Measurements from ENCODE around the gene CNTNAP5.

The CNTNAP5 gene

DNA sequence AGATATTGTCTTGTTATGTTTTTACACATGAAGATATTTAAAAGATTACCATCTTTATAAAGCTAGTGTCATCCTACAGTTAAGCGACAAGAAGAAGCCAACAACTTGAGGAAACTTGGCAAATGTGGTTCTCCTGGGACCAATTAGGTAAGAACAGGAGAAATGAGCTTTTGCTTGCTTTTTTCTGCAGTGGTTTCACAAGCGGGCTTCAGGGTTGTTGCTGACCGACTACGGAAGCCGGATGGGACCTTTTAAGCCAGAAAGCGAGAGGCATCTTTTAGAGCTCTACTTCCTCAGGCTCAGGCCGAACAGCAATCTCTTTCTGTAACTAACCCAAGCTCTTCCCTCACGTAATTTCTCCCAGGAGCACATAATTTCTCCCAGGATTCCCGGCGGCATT, 256.5 kb downstream of the CNTNAP5 start:
- no peak for DNase-seq

DNA sequence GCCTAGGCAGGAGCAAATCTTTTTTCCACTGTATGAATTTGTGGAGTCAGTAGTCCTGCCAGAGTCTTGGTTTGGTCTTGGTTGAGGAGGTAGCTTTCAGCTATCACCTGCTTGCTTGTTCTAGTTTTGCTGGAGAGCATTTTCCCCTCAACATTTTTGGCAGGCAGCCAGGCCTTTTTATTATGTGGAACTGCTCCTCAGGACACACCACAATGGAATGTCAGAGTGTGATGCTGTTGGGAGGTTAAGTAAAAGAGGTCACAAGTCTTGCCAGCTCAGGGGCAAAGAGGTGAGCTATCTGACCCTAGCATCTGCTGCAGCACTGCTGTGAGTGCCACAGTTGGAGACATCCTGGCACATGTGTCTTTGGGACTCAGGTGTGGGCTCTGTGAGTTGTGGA, 258.0 kb downstream of the CNTNAP5 start:
- DNase-seq: no peak

DNA sequence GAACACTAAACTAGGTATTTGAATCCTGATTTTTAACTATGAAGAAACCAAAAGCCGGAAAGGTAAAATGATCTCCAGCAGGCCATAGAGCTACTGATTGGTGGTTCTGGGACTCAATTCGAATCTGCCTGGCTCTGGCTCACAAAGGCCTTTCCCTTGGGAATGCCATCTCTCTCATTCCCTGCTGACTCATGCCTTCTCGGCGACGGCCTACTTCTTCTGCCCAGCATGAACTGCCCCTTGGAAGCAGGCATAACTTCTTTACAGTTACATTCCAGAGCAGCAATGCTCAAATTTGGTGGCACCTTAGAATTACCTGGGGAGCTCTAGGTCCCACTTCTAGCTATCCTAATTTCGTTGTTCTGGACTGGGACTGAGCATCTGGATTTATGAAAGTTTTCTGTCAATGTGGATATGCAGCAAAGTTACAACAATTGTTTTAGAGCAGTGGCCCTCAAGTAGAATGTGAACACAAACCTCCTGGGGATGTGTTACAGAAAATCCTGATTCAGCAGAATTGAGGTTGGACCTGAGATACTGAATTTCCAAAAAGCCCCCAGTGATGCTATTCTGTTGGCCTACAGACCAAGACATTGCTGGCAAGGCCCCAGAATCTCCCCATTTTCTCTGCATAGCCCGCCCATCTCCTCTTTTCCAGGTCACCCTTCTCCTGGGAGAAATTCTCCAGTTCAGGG, 261.1 kb downstream of the CNTNAP5 start:
- no peak for DNase-seq

DNA sequence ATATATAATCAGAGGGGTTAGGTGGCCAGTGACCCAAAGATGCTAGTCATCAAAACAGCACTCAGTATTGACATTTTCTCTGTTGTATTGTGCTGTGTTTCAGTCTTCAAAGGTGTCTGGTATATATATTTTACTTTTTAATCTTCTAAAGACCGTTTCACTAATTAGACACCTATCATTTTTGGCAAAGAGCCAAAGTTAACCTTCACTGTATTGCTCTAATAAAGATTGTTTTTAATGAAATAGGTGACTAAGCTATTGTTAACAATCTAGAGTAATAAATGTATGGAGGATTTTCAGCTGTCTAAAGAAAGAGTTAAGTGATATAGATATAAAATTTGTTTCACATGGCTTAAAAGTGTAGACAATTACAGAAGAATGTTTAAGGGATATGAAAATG, 264.0 kb downstream of the CNTNAP5 start:
- DNase-seq: no peak

DNA sequence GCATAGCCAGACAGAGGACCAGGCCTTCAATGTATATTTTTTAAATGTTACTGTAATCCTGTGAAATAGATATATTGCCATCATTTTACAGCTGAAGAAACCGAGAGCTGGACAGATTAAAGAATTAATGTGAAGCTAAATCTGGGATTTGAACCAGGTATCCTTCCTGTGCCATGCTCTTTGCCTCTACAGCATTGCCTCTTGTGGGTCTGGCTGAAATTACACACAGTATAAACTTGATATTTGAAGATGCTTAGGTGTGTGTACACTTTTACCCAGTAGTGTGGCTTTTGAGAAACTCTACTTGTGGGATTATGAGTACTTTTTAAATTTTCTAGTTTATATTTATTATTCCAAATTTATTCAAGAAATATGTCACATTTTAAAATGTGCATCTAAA, 264.5 kb downstream of the CNTNAP5 start:
- no peak for DNase-seq

DNA sequence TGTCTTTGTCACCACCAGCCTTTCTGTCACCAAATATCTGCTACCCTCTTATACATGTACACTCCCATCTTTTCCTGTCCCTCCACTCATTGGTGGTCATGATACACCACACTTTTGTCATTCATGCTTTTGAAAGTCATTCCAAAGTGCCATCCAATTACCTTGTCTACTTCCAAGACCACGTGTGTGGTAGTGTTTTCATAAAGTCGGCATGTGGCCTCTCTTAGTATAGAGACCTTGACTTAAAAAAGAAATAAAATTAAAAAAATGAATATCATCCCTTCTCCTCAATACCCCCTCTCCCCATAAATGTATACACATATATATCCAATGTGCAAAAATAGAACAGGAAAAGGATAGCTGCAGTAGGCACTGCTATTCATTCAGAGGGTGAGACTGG, 271.4 kb downstream of the CNTNAP5 start:
- no peak for DNase-seq

DNA sequence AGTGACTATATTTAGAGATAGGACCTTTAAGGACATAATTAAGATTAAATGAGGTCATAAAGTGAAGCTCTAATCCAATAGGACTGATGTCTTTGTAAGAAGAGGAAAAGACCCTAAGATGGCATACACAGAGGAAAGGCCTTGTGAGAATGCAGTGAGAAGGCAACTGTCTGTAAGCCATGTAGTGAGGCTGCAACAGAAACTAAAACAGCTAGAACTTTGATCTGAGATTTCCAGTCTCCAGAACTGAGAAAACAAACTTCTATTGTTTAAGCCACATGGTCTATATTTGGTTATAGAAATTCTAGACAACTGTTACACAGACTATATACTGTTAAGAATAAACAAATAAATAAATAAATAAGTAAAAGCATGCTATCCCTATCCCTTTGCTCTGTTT, 276.8 kb downstream of the CNTNAP5 start:
- DNase-seq: no peak

DNA sequence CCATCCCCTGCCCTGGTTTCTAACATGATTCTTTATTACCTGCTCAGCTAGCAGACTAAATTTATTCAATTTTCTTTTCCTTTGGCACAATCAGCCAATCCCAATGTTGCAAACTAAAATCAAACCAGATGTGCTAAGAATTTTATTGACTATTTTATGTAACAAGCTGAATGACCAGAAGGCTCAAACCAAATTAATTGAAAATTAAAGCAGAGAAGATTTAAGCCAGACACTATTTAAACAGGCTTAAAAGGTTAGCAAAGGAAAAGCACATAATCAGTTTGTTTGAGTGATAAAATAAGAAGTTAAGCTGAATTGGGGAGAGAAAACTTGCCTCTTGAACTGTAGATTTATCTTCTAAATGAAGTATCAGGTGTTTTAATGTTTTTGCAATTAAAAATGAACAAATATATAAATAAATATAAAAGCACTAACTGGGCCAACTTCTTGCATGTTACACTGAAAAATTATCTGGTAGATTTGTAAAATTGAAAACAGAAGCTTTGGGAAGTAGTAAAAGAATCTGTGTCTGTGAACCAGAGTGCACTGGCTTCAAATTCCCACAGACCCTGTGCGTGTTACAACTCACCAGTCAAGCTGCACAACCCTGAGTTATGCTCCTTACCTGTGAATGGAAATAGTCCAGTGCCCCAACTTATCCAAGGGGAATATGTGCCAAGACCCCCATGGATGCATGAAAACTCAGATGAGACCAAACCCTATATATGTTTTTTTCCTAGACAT, 283.4 kb downstream of the CNTNAP5 start:
- DNase-seq: no peak

DNA sequence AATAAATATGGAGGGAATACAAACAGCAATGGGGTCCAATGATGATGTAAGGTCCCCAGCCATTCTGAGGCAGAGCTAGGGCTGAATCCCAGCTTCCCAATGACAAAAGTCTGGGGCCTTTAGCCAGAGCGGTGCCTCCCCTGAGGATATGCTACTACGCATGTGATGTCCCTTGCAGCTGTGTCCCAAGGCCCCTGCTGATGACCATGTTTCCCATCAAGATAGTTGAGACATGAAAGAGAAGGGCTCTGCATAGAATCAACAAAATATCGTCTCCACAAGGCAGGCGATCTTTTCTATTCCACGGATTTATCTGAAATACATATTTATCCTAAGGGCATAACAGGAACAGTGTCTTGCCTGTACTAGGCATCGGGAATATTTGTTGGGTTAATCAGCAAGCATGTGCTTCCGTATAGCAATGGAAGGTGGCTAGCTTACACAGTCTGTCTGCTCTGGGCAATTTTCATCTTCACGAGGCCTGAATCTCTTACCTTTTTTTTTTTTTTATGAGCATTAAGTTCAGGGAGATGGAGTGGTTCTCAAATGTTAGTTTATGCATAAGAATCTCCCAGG, 284.6 kb downstream of the CNTNAP5 start:
- no peak for DNase-seq

DNA sequence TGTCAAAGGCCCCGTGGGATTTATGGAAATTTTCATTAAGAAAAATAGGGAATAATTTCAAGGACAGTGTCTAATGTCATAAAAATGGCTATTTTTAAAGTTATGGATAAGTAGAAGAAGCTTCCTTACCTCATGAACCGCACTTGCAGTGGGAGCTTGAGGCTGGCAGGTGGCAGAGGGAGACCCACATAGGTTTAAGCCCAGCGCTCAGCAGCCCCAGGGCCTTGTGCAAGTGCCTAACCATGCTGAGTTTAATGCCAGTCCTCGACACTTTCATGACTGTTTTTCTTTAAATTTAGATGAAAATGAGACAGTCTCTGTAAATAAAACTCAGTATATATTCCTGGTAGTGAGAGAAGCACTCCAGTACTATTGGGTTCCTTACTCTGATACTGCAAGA, 285.6 kb downstream of the CNTNAP5 start:
- no peak for DNase-seq

DNA sequence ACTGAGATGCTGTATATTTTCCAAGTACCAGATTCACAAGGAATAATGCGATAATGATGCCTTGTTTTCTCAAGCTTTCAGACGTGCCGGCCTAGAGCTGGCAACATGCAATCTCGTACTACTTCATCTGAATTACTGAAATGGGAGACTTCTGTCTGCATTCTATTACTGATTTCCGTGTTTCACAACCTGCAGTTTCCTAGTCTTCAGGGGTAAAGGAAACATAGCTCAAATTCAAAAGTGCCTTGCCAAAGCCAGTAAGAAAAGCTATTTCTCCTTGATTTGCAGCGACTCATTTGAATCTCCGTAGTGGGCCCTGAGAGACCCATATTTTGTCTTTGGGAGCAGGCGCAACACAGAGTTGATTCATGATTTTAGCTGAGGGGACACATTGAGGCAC, 289.0 kb downstream of the CNTNAP5 start:
- no peak for DNase-seq

DNA sequence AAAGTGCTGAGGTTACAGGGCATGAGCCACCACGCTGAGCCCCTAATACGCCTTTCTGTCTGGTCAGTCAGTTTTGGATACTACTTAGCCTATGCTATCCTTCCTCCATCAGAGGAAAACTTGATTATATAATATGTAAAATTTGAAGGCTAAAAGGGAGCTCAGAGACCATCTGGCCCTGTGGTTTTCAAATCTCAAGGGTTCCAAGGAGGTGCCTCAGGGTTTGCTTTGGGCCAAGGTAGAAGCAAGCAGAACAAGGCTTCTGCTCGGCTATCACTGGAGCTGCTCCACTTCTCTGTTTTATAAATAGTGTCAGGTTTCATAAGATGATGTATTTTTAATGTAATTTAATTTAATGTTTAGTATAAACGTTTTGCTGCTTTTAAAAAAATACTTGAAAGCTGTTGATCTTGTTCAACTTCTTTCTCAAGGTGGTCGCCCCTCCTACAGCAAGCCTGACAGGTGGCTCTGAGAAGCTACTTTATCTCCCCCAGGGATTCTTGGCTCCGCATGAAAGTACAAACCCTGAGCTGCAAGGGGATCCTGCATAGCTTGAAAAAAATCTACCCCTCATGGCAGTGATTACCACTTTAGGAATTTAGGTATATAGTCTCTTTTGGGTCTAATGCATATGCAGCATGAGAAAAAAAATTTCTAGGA, 290.3 kb downstream of the CNTNAP5 start:
- DNase-seq: no peak

DNA sequence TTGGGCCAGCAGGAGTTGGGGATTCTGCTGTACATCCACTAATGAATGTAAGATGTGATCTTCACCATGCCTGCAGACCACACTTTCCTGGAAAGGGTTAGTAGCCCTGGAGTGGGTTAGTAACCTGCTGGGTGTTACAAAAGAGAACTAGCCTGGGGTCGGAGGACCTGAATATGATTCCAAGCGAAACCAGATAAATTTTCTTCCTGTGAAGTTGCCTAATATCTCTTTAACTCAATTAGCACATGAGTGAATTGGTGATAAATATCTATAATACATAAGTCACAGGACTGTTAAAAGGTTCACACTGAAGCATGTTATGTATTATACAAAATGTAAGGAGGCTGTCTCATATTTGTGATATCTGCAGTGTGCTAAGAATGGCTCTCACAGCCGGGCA, 291.0 kb downstream of the CNTNAP5 start:
- no peak for DNase-seq

DNA sequence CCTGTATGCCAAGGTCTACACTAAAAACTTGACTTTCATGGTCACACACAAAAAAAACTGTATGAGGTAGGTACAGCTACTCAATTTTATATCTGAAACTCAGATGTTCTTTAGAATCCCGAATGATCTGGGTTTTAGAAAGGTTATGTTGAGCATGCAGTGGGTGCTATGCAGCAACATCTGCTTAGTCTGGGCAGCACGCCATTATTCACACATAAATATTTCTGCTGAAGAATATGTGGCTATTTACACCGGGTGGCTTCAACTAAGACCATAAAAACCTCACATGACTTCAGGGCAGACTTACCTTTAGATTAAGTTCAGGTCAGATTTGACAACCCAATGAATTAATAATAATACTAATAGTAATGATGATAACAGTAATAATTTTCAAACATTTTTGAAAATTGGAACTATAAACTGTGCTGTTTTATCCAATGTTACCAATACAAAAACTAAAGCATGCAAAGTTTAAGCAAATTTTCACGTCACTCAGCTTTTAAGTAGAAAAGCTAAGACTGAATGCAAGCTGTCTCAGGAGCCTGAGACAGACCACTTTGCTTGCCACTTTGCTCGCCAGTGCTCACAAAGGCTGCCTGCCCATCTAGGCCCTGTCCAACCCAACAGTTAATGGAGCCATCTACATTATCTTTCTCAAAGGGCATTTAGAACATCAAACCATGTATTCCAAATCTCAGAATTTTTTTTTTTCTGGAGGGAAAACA, 292.0 kb downstream of the CNTNAP5 start:
- no peak for DNase-seq

DNA sequence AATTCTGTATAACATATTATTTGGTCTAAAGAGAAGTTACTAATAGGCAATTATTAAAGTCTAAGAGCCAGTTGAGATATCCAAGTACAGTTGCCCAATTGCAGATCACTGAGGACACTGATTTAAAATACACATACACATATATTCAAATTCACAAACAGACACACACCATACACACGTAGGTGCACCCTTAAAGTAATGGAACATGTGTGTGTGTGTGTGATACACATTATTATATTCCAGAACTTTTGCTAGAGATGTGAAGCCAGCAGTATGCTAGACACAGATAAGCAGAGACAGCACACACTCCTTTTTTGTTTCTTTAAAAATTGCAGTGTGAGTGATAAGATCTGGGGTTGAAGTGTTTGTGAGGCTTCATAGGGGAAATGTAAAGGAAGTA, 292.5 kb downstream of the CNTNAP5 start:
- no peak for DNase-seq

DNA sequence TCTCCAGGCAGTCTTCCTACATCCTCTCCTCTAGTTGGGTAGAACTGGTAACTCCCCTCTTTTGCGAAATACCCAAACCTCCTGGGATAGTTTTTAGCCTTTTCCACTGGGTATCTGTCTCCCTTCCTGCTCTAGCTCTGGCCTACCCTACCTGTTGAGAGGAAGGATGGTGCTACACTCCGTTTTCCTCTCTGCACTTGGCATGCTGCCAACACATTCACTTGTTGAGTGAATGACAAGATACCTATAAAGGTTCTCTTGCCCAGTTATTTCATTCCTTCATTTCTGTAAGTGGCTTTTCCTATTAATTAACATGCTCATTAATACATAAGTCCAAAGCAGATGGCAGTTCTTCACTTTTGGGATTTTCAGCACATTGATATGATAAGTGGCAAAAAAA, 293.8 kb downstream of the CNTNAP5 start:
- DNase-seq: no peak

DNA sequence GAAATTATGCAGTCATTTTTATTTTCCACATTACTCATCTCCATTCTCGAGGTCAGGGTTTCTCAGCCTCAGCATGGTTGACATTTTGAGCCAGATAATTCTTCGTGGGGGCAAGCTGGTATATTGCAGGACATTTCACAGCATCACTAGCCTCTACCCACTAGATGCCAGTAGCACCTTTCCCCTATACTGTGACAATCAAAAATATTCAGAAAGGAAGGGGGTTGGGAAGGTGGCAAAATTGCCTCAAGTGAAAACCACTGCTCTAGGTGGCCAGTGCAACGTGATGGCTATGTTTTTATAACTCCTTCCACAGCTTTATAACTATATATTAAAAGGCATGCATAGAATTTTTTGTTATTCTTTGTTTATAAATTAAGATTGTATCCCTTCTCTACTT, 294.5 kb downstream of the CNTNAP5 start:
- DNase-seq: no peak

DNA sequence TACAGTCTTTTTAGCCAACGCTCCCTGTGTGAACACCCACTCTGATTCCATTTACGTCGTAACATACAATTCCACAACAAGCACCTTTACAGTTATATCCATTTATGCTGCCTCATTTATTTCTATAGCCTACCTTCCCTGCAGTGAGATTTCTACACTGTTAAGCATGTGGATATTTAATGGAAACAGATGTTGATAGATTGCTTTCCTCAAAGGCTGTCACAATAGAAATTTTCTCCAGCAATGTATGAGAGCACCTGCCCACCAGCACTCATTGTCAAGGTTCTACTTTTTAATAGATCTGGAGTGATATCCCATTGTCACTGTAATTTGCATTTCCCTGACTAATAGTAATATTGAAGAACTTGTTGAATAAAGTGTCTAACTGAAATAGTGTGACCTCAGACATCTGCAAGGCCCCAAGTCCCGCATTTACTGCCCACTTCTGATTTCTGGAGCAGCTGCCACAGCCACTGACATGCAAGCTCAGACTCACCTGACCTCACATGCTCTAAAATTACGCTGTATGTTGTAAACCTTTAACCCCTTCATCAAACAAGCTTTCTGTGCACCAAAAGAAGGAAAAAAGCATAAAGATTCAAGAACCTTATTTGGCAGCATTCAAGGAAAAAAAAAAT, 295.1 kb downstream of the CNTNAP5 start:
- no peak for DNase-seq

DNA sequence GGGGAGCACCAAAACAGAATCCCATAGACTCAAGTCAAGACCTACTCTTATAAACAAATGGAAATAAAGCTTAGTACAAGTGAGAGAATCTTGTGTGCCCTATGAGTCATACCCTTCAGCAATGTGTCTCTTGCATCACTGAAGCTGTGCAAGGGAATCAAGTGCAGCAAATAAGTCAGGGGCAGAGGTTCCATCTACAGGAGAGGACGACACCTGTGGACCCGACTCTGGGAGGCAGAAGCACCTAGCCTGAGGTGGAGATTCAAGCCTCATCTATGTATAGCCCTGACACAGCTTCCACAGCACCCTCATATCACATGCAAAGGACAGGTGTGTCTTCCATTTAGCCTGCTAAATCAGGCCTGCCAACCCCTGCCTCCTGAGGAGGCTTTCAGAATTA, 298.2 kb downstream of the CNTNAP5 start:
- DNase-seq: no peak

DNA sequence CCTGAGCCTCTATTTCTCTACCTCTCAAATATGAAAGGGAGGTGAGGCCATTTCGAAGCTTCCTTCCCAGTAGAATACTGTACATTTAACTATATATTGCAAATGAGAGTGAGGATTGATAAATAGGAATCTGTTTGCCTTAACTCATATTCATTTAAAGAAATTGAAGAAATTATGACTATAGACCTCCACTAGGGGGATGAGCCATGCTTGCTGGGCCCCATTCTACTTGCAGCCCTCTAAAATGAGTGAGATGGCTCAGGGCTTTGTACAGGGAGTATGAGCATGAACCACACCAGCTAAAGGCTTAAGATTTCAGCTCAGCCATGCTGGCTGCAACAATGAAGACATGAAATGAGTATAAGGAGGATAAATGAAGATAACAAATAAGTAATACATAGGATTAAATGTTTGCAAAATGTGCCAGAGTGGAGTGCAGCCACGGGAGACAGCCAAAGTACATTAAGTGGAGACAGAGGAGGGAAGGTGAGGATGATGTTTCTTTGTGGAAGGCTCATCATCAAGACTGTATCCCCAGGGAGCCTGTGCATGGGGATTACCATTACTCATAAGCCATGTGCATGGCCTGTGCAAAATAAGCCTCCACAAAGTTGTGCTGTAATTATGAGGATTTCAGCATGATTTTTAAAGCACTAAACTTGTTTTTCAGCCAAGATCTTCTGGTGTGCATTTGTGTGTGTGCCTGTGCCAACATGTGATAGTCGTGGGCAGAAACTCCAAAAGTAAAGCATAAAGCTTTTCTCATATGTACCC, 300.8 kb downstream of the CNTNAP5 start:
- no peak for DNase-seq

DNA sequence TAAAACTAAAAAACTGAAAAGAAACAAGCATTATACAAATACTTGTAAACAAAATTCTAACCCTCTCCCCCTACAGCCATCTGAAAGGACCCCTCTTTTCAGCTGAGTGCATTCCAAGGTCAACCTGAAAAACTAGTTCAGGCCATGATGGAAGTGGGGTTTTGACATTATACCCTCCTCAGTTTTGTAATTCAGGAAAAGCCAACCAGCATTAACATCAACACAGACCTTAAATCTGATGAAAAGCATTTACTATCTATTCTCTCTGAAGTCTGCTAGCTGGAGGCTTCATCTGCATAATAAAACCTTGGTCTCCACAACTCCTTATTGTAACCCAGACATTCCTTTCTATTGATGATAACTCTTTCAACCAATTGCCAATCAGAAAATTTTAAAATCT, 302.2 kb downstream of the CNTNAP5 start:
- DNase-seq: no peak

DNA sequence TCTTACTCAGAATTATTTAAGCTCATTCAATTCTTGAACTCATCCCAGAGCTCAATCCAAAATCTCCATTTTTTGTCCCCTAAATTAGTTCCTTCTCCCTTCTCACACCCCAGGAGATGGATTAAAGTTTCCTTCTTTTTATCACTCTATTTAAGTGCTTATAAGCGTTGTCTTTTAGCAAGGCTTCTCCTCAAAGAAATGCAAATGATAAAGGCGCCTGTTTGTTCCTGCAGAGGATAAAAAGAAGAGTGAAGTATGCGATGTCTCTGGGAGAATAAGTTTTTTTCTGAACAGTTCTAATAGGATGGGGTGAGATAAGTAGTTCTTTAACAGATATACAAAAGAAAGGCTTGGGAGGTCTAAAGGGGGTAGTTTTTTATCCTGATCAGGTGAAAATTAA, 303.3 kb downstream of the CNTNAP5 start:
- DNase-seq: no peak

Measured in CD4-positive, alpha-beta T cell treated with Interleukin-6 for 4 hours (primary cell).